ENCODE data around the gene GPR153.
"Not testable (repeated sequence)": the region's sequence is repeated elsewhere in the genome, so short reads cannot be mapped to it uniquely, and the experiment has no call there.

Gene GPR153

GRCh38 chr1:6260961-6261614, at the start of gene GPR153:
GPR153 (minus strand) TSS chr1:6261098; CDS start chr1:6254905, 6,193 bp downstream.
- peak; percentile 36 for DNase-seq (ENCODE audit: low read depth)

GRCh38 chr1:6310116-6310848, 49.4 kb upstream of the GPR153 start:
- DNase-seq (ENCODE audit: low read depth): no peak

GRCh38 chr1:6309564-6309963, 48.7 kb upstream of the GPR153 start:
- DNase-seq (ENCODE audit: low read depth): no peak

- no peak for DNase-seq (ENCODE audit: low read depth)
Observed at GRCh38 chr1:6308449-6308848, 47.6 kb upstream of the GPR153 start.

GRCh38 chr1:6307682-6308081, 46.8 kb upstream of the GPR153 start:
- not testable (repeated sequence) for DNase-seq (ENCODE audit: low read depth)

- no peak for DNase-seq (ENCODE audit: low read depth)
Observed at GRCh38 chr1:6307099-6307498, 46.2 kb upstream of the GPR153 start.

- DNase-seq (ENCODE audit: low read depth): no peak
Observed at GRCh38 chr1:6303397-6304012, 42.6 kb upstream of the GPR153 start.

GRCh38 chr1:6302568-6302967, 41.7 kb upstream of the GPR153 start:
- DNase-seq (ENCODE audit: low read depth): no peak

- DNase-seq (ENCODE audit: low read depth): no peak
Observed at GRCh38 chr1:6301526-6301925, 40.6 kb upstream of the GPR153 start.

- no peak for DNase-seq (ENCODE audit: low read depth)
Observed at GRCh38 chr1:6300342-6301048, 39.6 kb upstream of the GPR153 start.

GRCh38 chr1:6299557-6300165, 38.8 kb upstream of the GPR153 start:
- DNase-seq (ENCODE audit: low read depth): no peak

- no peak for DNase-seq (ENCODE audit: low read depth)
Observed at GRCh38 chr1:6298940-6299465, 38.1 kb upstream of the GPR153 start.

- no peak for DNase-seq (ENCODE audit: low read depth)
Observed at GRCh38 chr1:6298530-6298929, 37.6 kb upstream of the GPR153 start.

- DNase-seq (ENCODE audit: low read depth): no peak
Observed at GRCh38 chr1:6295910-6296309, 35.0 kb upstream of the GPR153 start.

- DNase-seq (ENCODE audit: low read depth): no peak
Observed at GRCh38 chr1:6294890-6295556, 34.1 kb upstream of the GPR153 start.

- DNase-seq (ENCODE audit: low read depth): no peak
Observed at GRCh38 chr1:6294080-6294889, 33.4 kb upstream of the GPR153 start.

- no peak for DNase-seq (ENCODE audit: low read depth)
Observed at GRCh38 chr1:6292102-6292501, 31.2 kb upstream of the GPR153 start.

- DNase-seq (ENCODE audit: low read depth): no peak
Observed at GRCh38 chr1:6288665-6289064, 27.8 kb upstream of the GPR153 start.

- DNase-seq (ENCODE audit: low read depth): no peak
Observed at GRCh38 chr1:6288026-6288425, 27.1 kb upstream of the GPR153 start.

- no peak for DNase-seq (ENCODE audit: low read depth)
Observed at GRCh38 chr1:6287431-6287886, 26.6 kb upstream of the GPR153 start.
